ENCODE data around the gene RBMXL2.

GRCh38 chr11:7089328-7090251, 792 bp downstream of the RBMXL2 start:
- TF ChIP-seq PATZ1 (CRISPR knock-in tag; IDR thresholded peaks at IDR 0.05; ENCODE audit: borderline replicate concordance) (no peak), CREB5 (CRISPR knock-in tag; IDR thresholded peaks at IDR 0.05; ENCODE audit: low read depth) (no peak), ZNF70 (CRISPR knock-in tag; IDR thresholded peaks at IDR 0.05) (no peak), PPARA (CRISPR knock-in tag; IDR thresholded peaks at IDR 0.05; ENCODE audit: borderline replicate concordance) (no peak), ZFP30 (CRISPR knock-in tag; IDR thresholded peaks at IDR 0.05) (no peak), TCF4 (CRISPR knock-in tag; IDR thresholded peaks at IDR 0.05; ENCODE audit: borderline replicate concordance) (no peak)
